Choroid plexus epithelial cell (primary cell): ENCODE data around the gene CXCR3.
"Not testable (repeated sequence)": the region's sequence is repeated elsewhere in the genome, so short reads cannot be mapped to it uniquely, and the experiment has no call there.

ENCODE experiments used
- DNase-seq: peaks from one replicate; pipeline ENCODE4 v3.0.0-alpha.2; 2010; ENCODE audit warnings: low read depth
- H3K4me3 ChIP-seq: 2 replicates; pipeline ENCODE4 v1.5.1; 2011; ENCODE audit warnings: low read depth, mild to moderate bottlenecking, control low read depth, low read length, moderate library complexity
- CTCF ChIP-seq: conservative IDR thresholded peaks from 2 replicates; pipeline ENCODE4 v1.5.1; 2011; ENCODE audit warnings: low read depth, mild to moderate bottlenecking, control low read depth, inconsistent platforms, low read length, moderate library complexity

The CXCR3 gene

GRCh38 chrX:71599965-71600364 lies 18.3 kb downstream of the CXCR3 start:
- no peak for DNase-seq
- no peak for TF ChIP-seq CTCF
- H3K4me3 ChIP-seq = no peak overlapping the region

GRCh38 chrX:71593210-71593609 lies 25.1 kb downstream of the CXCR3 start:
- H3K4me3 ChIP-seq, DNase-seq: not testable (repeated sequence)

GRCh38 chrX:71586929-71587328 lies 31.4 kb downstream of the CXCR3 start:
- no peak for TF ChIP-seq CTCF
- H3K4me3 ChIP-seq = no peak overlapping the region
- DNase-seq = no peak

DNA sequence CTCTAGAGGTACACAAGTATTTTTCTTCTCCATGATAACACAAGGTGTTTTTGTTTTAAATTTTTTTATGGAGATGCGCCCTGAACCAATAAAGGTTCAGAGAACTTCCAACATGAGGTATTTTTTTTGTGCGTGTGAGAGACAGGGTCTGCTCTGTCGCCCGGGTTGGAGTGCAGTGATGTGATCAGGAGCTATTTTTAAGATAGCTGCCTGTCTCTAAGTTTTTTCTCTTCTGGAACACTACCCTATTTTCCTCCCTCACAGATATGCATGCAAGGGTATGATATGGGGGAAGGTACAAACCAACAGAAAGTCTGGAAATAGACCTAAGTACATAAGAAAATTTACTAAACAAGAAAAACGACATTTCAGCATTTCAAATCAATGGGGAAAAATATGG lies 37.1 kb downstream of the CXCR3 start:
- TF ChIP-seq CTCF = no peak
- H3K4me3 ChIP-seq = no peak overlapping the region
- no peak for DNase-seq

DNA sequence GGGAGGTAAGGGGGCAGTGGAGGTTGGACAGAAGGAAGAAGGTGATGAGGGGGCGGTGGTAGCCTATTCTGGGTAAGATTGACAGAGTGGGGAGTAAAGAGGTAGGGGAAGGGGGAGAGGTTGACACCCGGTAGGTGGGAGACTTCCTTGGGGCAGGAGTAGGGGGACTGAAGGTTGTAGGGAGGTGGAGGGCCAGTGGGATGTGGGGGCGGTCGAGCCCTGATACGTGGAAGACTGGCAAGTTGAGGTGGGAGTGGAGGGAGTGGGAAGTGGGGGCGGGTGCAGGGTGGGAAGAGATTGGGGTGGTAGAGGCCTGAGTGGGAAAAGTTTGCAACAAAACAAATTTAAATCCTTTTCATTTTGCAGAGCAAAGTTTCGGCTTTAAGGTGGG lies 38.3 kb downstream of the CXCR3 start:
- TF ChIP-seq CTCF = no peak
- no peak for DNase-seq

GRCh38 chrX:71579136-71579989 lies 38.9 kb downstream of the CXCR3 start:
- TF ChIP-seq CTCF = no peak
- H3K4me3 ChIP-seq = no peak overlapping the region
- DNase-seq = no peak

More for the DNA sequence above, 38.3 kb downstream of the CXCR3 start:
- no peak overlapping the region for H3K4me3 ChIP-seq

- TF ChIP-seq CTCF = no peak
- H3K4me3 ChIP-seq = no peak within 1 kb of the TSS
- DNase-seq = no peak
Observed at GRCh38 chrX:71578253-71579135, 39.8 kb downstream of the CXCR3 start, which contains the start of gene GCNA. GCNA (plus strand) TSS chrX:71578437; CDS start chrX:71580822, 2,385 bp downstream.
